Measurements from ENCODE around the gene CORO2B. TPM values are rescaled to one million over a fixed set of nuclear protein-coding genes. Genes with fewer than 3 reads are reported as not detected.

CORO2B gene
- total and polyA plus RNA-seq, 2 of the 4 experiments (the other 2 are of a cell fraction) = 9.3 to 39.3 TPM

GRCh38 chr15:68602459-68603215 is 23.8 kb downstream of the CORO2B start:
- H4K5ac ChIP-seq (ENCODE audit: low read depth, low read length) = no peak overlapping the region
- CTCF ChIA-PET = no interaction called here
- TF ChIP-seq MAZ (IDR thresholded peaks at IDR 0.05; ENCODE audit: borderline replicate concordance, low read depth, low read length) = no peak
- no peak for TF ChIP-seq RFX5 (IDR thresholded peaks at IDR 0.05; ENCODE audit: low read depth, low read length)
- no peak for TF ChIP-seq CHD1 (IDR thresholded peaks at IDR 0.05; ENCODE audit: low read depth, low read length)
- TF ChIP-seq CTCF (conservative IDR thresholded peaks at IDR 0.05; ENCODE audit: low read depth, low read length) = no peak
- no peak for TF ChIP-seq MAFK (IDR thresholded peaks at IDR 0.05; ENCODE audit: low read depth, low read length)
- no peak for TF ChIP-seq USF2 (IDR thresholded peaks at IDR 0.05; ENCODE audit: low read depth, low read length)
- TF ChIP-seq NFE2L2 (IDR thresholded peaks at IDR 0.05; ENCODE audit: low read depth, low read length) = no peak
- TF ChIP-seq RAD21 (IDR thresholded peaks at IDR 0.05; ENCODE audit: low read length) = no peak
- no peak for TF ChIP-seq RCOR1 (IDR thresholded peaks at IDR 0.05; ENCODE audit: insufficient replicate concordance, low read length)
- no peak for TF ChIP-seq SMC3 (IDR thresholded peaks at IDR 0.05; ENCODE audit: low read depth, low read length)
- TF ChIP-seq FOS (IDR thresholded peaks at IDR 0.05; ENCODE audit: low read depth, low read length) = no peak
- TF ChIP-seq ELK1 (IDR thresholded peaks at IDR 0.05; ENCODE audit: borderline replicate concordance, low read depth, low read length) = no peak
- TF ChIP-seq CEBPB (IDR thresholded peaks at IDR 0.05; ENCODE audit: low read depth, low read length) = no peak
- TF ChIP-seq MXI1 (IDR thresholded peaks at IDR 0.05; ENCODE audit: borderline replicate concordance, low read depth, low read length) = no peak
- TF ChIP-seq BHLHE40 (IDR thresholded peaks at IDR 0.05; ENCODE audit: low read depth, low read length) = no peak

More at GRCh38 chr15:68602459-68603215, 23.8 kb downstream of the CORO2B start:
- BruUV-seq (replicated peaks) = no TSS peak
- Histone ChIP-seq H2BK5ac (ENCODE audit: low read depth, low read length, poor library complexity, severe bottlenecking) (no peak overlapping the region), H2BK20ac (ENCODE audit: low read depth, low read length) (no peak overlapping the region), H3K27ac (ENCODE audit: insufficient read depth, low read length) (no peak overlapping the region), H4K8ac (ENCODE audit: low read depth in 2 of 2, low read length in 2 of 2) (no peak overlapping the region), H2AK5ac (ENCODE audit: low read depth, low read length) (peak overlapping the region; percentile 18; the same call in 1 of the 2 replicates), H2AFZ (replicated peaks; ENCODE audit: low read length, poor library complexity) (peak overlapping the region; percentile 6), H2BK15ac (ENCODE audit: low read depth, low read length) (0 out of 3 replicates have a peak overlapping the region, but pooled peaks have one; percentile 6), H4K20me1 (ENCODE audit: insufficient read depth, low read length) (peaks cover 10% of the 10 kb centered on the region; the same call in 1 of the 2 replicates), H2AK9ac (replicated peaks; ENCODE audit: low read depth, low read length, poor library complexity) (peak overlapping the region; percentile 11), H3K9me1 (ENCODE audit: insufficient read depth, low read length) (peaks cover 34% of the 10 kb centered on the region), H3K4me3 (ENCODE audit: insufficient read depth, low read depth, low read length) (no peak overlapping the region), H3K4ac (ENCODE audit: low read depth, low read length) (no peak overlapping the region), H3K9me3 (ENCODE audit: control insufficient read depth, insufficient read depth, low read length) (no peaks in the 10 kb centered on the region), H4K91ac (ENCODE audit: insufficient read depth, low read depth, low read length) (no peak overlapping the region; the same call in 1 of the 2 replicates), H3K36me3 (ENCODE audit: control insufficient read depth, insufficient read depth, low read length) (no peaks in the 10 kb centered on the region), H3K4me1 (ENCODE audit: control insufficient read depth, insufficient read depth, low read length) (peaks cover 31% of the 10 kb centered on the region), H3K18ac (ENCODE audit: low read depth, low read length) (no peak overlapping the region), H3K23ac (ENCODE audit: low read depth, low read length) (no peak overlapping the region), H2BK120ac (ENCODE audit: low read depth, low read length) (no peak overlapping the region), H3K4me2 (ENCODE audit: low read depth, low read length) (no peak overlapping the region), H3K9ac (ENCODE audit: low read depth, low read length) (no peak overlapping the region), H3K79me1 (ENCODE audit: low read depth in 1 of 2, low read length in 2 of 2) (peaks cover 40 to 85% of the 10 kb centered on the region in 2 experiments), H3K14ac (replicated peaks; ENCODE audit: low read depth, low read length) (peak overlapping the region; percentile 46; the same call in 1 of the 2 replicates), H3K27me3 (ENCODE audit: control insufficient read depth, insufficient read depth, low read length) (no peaks in the 10 kb centered on the region), H3K56ac (ENCODE audit: extremely low read depth, insufficient read depth, low read length) (no peak overlapping the region)
- in situ Hi-C loops (cut with MboI; ENCODE audit: low sequenced_read_pairs) (no loop called here), intact Hi-C loops (cut with micrococcal nuclease) (no loop called here), dilution Hi-C loops (cut with HindIII; ENCODE audit: low sequenced_read_pairs, unreplicated experiment) (no loop called here)
- POLR2A ChIA-PET (ENCODE audit: unreplicated experiment) = no interaction called here
- DNase-seq (no peak), ATAC-seq (ENCODE audit: low read depth) (no peak)
- 100% methylated on average over 2 of the region's 11 CpGs; no CpG with 5 or more reads in 1 of the 2 experiments for WGBS, 2 experiments (ENCODE audit: extremely low coverage in 2 of 2, insufficient read length in 1 of 2)
